HG03025 (cell line): ENCODE measurements around the gene PSPN.
A peak's percentile ranks its signal among the peaks of the same experiment; 100 is the strongest.
"Not testable (repeated sequence)": the region's sequence is repeated elsewhere in the genome, so short reads cannot be mapped to it uniquely, and the experiment has no call there.

ENCODE experiments used
- ATAC-seq: cut with Tn5 transposase; IDR thresholded peaks from one replicate; pipeline ENCODE4 v1.9.1; 2021; ENCODE audit warnings: mild to moderate bottlenecking, moderate library complexity; ENCODE audit not compliant: unreplicated experiment, low FRiP score

PSPN gene

DNA sequence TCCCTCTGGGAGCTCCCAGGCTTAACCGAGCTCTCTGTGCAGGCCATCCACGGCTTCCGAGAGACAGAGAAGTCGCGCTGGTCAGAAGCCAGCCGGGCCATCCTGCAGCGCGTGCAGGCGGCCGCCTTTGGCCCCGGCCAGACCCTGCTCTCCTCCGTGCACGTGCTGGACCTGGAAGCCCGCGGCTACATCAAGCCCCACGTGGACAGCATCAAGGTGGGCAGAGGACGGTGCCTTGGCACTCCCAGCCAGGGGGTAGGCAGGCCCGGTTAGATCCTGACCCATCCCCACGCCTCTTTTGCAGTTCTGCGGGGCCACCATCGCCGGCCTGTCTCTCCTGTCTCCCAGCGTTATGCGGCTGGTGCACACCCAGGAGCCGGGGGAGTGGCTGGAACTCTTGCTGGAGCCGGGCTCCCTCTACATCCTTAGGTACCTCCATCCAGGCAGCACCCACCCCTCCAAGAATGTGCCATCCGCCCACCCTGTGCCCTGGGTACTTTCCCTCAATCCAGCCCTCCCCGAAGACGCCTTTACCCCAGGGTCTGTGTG, 1.5 kb downstream of the PSPN start:
- ATAC-seq: no peak

DNA sequence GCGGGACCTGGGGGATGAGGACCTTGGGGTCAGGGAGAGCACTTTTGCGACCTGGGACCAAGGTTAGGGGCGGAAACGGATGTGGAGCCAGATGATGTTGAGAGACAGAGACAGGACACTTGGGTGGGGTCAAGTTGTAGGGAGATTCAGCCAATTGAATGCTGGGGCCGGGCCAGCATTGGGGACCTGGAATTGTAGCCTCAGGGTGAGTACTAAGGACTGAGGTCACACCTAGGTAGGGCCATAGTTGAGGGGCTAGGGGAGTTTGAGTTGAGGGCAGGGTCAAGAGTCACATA, 2.0 kb downstream of the PSPN start:
- ATAC-seq: no peak

DNA sequence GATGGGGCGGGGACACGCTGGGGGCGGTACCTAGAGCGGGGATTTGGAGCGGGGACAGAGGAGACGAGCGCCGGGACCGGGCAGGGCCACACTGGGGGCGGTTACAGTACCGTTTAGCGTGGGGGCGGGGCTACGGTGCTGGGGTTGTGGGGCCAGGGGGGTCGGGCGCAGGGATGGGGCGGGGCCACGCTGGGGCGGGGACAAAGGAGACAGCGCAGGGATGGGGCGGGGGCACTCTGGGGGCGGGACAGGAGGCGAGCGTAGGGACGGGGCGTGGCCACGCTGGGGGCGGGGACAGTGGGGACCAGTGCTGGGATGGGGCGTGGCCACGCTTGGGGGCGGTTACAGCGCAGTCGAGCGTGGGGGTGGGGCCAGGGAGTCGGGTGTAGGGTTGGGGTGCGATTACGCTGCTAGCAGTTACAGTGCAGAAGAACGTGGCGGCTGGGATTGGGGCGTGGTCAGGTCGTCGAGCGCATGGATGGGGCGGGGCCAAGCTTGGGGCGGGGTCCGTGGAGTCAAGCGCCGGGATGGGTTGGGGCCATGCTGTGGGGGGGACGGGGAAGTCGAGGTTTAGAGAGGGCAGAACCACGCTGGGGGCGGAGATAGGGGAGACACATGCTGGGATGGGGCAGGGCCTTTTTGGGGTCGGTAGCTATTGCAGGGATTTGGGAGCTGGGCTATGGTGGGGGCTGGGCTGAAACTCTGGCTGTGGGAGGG, 2.5 kb downstream of the PSPN start:
- ATAC-seq: peak; percentile 25

DNA sequence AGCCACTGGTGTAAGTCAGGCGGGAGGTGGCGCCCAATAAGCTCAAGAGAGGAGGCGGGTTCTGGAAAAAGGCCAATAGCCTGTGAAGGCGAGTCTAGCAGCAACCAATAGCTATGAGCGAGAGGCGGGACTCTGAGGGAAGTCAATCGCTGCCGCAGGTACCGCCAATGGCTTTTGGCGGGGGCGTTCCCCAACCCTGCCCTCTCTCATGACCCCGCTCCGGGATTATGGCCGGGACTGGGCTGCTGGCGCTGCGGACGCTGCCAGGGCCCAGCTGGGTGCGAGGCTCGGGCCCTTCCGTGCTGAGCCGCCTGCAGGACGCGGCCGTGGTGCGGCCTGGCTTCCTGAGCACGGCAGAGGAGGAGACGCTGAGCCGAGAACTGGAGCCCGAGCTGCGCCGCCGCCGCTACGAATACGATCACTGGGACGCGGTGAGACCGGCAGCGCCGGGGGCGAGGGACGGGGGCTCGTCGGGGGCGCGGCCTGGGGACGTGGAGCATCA, 3.1 kb downstream of the PSPN start, which contains the start of gene ALKBH7:
Gene ALKBH7, plus strand, starts transcription at position 201 of the 502 bp plus-strand sequence. Its CDS starts 27 bp downstream, at position 228.
- peak; percentile 74 for ATAC-seq

DNA sequence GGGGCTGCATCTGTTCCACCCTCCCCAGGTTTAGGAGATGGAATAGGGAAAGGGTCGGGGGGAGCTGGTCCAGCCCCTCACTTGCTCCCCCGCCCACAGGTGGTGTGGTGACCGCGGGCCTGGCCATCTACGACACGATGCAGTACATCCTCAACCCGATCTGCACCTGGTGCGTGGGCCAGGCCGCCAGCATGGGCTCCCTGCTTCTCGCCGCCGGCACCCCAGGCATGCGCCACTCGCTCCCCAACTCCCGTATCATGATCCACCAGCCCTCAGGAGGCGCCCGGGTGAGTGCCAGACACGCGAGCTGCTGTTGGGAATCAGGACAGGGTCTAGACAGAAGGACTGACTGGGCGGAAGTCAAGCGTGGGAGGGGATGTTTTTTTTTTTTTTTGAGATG, 11.4 kb downstream of the PSPN start:
- ATAC-seq: no peak

- no peak for ATAC-seq
These were observed 13.4 kb downstream of the PSPN start for GRCh38 chr19:6362351-6362801.

- ATAC-seq: no peak
These were observed 13.7 kb downstream of the PSPN start for GRCh38 chr19:6362027-6362350.

- not testable (repeated sequence) for ATAC-seq
These were observed 14.9 kb downstream of the PSPN start for GRCh38 chr19:6360857-6361216.

DNA sequence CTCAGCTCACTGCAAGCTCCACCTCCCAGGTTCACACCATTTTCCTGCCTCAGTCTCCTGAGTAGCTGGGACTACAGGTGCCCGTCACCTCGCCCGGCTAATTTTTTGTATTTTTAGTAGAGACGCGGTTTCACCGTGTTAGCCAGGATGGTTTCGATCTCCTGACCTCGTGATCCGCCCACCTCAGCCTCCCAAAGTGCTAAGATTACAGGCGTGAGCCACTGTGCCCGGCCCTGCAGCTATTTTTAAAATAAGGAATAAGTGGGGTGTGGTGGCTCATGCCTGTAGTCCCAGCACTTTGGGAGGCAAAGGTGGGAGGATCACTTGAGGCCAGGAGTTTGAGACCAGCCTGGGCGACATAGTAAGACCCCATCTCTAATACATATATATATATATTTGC, 15.3 kb downstream of the PSPN start:
- ATAC-seq: not testable (repeated sequence)

DNA sequence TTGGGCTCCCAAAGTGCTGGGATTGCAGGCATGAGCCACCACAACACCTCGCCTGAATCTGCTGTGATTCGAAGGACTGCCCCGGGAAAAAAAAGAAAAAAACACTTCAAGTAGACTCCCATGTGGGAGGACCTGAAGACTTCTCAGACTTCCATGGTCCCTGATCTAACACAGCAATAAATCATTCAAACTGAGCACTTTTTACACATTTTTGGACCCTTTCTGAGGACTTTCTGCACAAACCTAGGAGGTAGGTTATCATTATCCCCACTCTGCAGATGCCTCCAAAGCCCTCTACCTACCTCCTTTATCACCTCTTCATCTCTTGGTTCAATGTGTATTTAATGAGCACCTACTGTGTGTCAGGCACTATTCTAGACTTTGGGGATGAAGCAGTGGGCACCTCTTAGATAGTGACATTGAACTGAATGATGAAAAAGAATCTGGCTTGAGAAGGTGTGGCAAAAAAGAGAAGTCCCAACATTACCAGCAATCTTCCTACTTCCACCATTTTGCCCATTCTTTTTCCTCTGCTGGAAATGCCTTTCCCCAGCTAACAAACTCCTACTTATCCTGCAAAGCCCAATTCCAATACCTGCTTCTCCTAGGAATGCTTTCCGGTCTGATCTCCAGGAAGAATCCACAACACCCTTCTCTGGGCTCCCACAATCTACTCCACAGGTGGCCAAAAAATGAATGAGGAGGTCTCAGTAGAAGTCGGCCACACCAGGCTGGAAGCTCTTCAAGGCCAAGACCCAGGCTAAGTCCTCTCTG, 16.0 kb downstream of the PSPN start:
- no peak for ATAC-seq

GRCh38 chr19:6358003-6358402, 17.7 kb downstream of the PSPN start:
- no peak for ATAC-seq

DNA sequence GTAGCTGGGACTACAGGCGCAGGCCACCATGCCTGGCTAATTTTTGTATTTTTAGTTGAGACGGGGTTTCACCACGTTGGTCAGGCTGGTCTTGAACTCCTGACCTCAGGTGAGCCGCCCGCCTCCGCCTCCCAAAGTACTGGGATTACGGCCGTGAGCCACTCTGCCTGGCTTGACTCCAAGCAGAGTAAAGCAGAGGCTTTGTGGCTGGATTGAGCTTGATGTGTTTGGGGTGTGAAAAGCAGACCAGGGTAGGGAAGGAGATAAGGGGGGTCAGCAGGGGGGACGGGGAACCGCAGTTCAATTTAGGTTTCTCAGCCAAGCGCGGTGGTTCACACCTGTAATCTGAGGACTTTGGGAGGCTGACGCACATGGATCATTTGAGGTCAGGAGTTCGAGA, 18.6 kb downstream of the PSPN start:
- no peak for ATAC-seq

GRCh38 chr19:6355321-6356040, 20.3 kb downstream of the PSPN start:
- not testable (repeated sequence) for ATAC-seq

DNA sequence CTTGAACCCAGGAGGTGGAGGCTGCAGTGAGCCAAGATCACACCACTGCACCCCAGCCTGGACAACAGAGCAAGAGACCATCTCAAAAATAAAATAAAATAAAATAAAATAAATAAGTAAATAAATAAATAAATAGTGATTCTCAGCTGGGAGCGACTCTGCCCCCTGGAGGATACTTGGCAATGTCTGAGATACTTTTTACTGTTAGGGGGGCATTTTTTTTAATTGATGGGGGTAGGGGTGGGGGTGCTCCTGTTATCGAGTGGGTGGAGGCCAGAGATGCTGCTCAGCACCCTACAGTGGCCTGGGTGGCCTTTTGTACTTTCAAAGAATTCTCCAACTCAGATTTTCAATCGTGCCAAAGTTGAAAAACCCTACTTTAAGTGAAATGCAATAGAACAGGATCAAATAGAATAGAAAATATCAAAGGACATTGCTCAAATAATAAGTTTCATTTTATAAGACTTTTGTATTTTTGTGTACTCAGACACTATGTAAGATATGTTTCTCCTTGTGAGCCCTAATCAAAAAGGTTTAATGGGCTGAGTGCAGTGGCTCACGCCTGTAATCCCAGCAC, 21.5 kb downstream of the PSPN start:
- ATAC-seq: no peak

DNA sequence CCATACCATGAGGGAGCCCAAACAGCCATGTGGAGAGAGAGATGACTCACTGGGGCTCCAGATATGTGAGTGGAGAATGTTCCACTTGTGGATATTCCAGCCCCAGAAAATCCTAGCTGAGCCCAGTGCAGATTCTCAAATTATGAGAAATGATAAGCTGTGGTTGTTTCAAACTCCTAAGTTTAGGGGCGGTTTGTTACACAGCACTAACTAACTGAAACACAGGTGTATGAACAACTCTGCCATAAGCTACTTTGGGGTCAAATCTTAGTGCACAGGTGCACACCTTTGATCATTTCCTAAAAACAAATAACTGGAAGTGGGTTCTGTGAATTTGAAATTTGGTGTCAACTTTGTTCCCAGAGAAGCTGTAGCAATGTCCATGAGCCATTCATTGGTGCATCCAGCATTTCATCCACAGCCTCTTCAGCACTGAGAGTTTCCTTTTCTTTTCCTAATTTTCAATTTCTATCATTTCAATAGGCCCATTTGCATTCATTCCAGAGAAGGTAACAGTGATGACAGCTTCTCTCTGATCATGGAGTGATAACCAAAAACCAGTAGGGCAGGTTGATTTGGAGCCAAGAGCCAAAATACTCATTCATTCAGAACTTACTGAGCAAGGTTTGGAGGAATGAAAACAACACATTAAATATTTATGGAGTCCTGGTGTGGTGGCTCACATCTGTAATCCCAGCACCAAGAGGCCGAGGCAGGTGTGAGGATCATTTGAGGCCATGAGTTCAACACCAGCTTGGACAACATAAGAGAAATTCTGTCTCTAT, 23.2 kb downstream of the PSPN start:
- ATAC-seq: no peak

- ATAC-seq: no peak
These were observed 25.0 kb downstream of the PSPN start for GRCh38 chr19:6350688-6351087.

GRCh38 chr19:6349271-6349670, 26.5 kb downstream of the PSPN start:
- not testable (repeated sequence) for ATAC-seq

DNA sequence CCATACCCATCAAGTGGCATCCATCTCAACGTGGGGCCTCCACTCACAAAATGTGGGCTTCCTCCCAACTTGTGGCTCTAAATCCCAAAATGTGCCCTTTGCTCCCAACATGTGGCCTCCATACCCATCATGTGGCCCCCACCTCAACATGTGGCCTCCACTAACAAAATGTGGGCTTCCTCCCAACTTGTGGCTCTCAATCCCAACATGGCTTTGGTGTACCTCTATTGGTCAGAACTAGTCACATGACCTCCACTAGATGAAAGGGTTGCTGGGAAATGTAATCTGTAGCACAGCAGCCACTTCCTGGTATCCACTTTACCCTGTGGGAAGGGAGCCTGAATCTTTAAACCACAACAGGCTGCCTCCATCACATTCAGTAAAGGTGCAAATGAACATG, 32.3 kb downstream of the PSPN start:
- ATAC-seq: no peak

- no peak for ATAC-seq
These were observed 35.1 kb downstream of the PSPN start for GRCh38 chr19:6340493-6341201.
